ENCODE results near the gene TMED9.
"Not testable (repeated sequence)": the region's sequence is repeated elsewhere in the genome, so short reads cannot be mapped to it uniquely, and the experiment has no call there.

Gene TMED9

GRCh38 chr5:177610770-177611445 lies 18.9 kb downstream of the TMED9 start:
- H3K4me2 ChIP-seq (ENCODE audit: low read length), result no peak overlapping the region
- H4K20me1 ChIP-seq (ENCODE audit: insufficient read depth, low read length), result 0 out of 2 replicates have a peak, but pooled peaks cover 3% of the 10 kb centered on the region
- H2AFZ ChIP-seq (ENCODE audit: low read depth, low read length), result no peak overlapping the region
- no peak overlapping the region for H3K4me3 ChIP-seq (ENCODE audit: low read length)
- H3K27me3 ChIP-seq (ENCODE audit: low read depth, low read length), result no peaks in the 10 kb centered on the region
- no peaks in the 10 kb centered on the region for H3K79me2 ChIP-seq (ENCODE audit: low read length)
- no peaks in the 10 kb centered on the region for H3K4me1 ChIP-seq (ENCODE audit: low read length)
- H3K27ac ChIP-seq (ENCODE audit: low read length), result no peak overlapping the region
- TF ChIP-seq CTCF (IDR thresholded peaks at IDR 0.05; ENCODE audit: low read depth, low read length), result no peak
- no peak for TF ChIP-seq EZH2phosphoT487 (IDR thresholded peaks at IDR 0.05; ENCODE audit: low read depth)
- H3K9ac ChIP-seq (ENCODE audit: low read length), result no peak overlapping the region
- peaks cover 18% of the 10 kb centered on the region for H3K36me3 ChIP-seq (replicated peaks; ENCODE audit: low read depth, low read length)
- no peaks in the 10 kb centered on the region for H3K9me3 ChIP-seq (ENCODE audit: insufficient read depth, low read length)

GRCh38 chr5:177611446-177612214 lies 19.6 kb downstream of the TMED9 start:
- Histone ChIP-seq H3K27ac (ENCODE audit: low read length) (no peak overlapping the region), H2AFZ (ENCODE audit: low read depth, low read length) (no peak overlapping the region), H3K4me1 (ENCODE audit: low read length) (no peaks in the 10 kb centered on the region), H4K20me1 (ENCODE audit: insufficient read depth, low read length) (0 out of 2 replicates have a peak, but pooled peaks cover 3% of the 10 kb centered on the region), H3K4me3 (ENCODE audit: low read length) (no peak overlapping the region), H3K4me2 (ENCODE audit: low read length) (no peak overlapping the region), H3K79me2 (ENCODE audit: low read length) (no peaks in the 10 kb centered on the region), H3K27me3 (ENCODE audit: low read depth, low read length) (no peaks in the 10 kb centered on the region), H3K9me3 (ENCODE audit: insufficient read depth, low read length) (no peaks in the 10 kb centered on the region), H3K36me3 (replicated peaks; ENCODE audit: low read depth, low read length) (peaks cover 18% of the 10 kb centered on the region), H3K9ac (ENCODE audit: low read length) (no peak overlapping the region)
- no peak for TF ChIP-seq CTCF (IDR thresholded peaks at IDR 0.05; ENCODE audit: low read depth, low read length)
- TF ChIP-seq EZH2phosphoT487 (IDR thresholded peaks at IDR 0.05; ENCODE audit: low read depth), result no peak

GRCh38 chr5:177612215-177612673 lies 20.2 kb downstream of the TMED9 start:
- no peaks in the 10 kb centered on the region for H3K9me3 ChIP-seq (ENCODE audit: insufficient read depth, low read length)
- no peaks in the 10 kb centered on the region for H3K27me3 ChIP-seq (ENCODE audit: low read depth, low read length)
- H3K79me2 ChIP-seq (ENCODE audit: low read length), result no peaks in the 10 kb centered on the region
- H3K9ac ChIP-seq (ENCODE audit: low read length), result no peak overlapping the region
- H4K20me1 ChIP-seq (ENCODE audit: insufficient read depth, low read length), result no peaks in the 10 kb centered on the region
- no peak overlapping the region for H2AFZ ChIP-seq (ENCODE audit: low read depth, low read length)
- H3K4me1 ChIP-seq (ENCODE audit: low read length), result no peaks in the 10 kb centered on the region
- TF ChIP-seq CTCF (IDR thresholded peaks at IDR 0.05; ENCODE audit: low read depth, low read length), result no peak
- TF ChIP-seq EZH2phosphoT487 (IDR thresholded peaks at IDR 0.05; ENCODE audit: low read depth), result no peak
- H3K4me3 ChIP-seq (ENCODE audit: low read length), result no peak overlapping the region
- H3K4me2 ChIP-seq (ENCODE audit: low read length), result no peak overlapping the region
- peaks cover 18% of the 10 kb centered on the region for H3K36me3 ChIP-seq (replicated peaks; ENCODE audit: low read depth, low read length)
- no peak overlapping the region for H3K27ac ChIP-seq (ENCODE audit: low read length)

- Histone ChIP-seq H2AFZ (ENCODE audit: low read depth, low read length) (no peak overlapping the region), H3K79me2 (ENCODE audit: low read length) (no peaks in the 10 kb centered on the region), H3K36me3 (replicated peaks; ENCODE audit: low read depth, low read length) (peaks cover 19% of the 10 kb centered on the region), H3K27me3 (ENCODE audit: low read depth, low read length) (no peaks in the 10 kb centered on the region), H3K4me1 (ENCODE audit: low read length) (no peaks in the 10 kb centered on the region), H3K9ac (ENCODE audit: low read length) (no peak overlapping the region), H3K4me3 (ENCODE audit: low read length) (no peak overlapping the region), H3K4me2 (ENCODE audit: low read length) (no peak overlapping the region), H3K27ac (ENCODE audit: low read length) (no peak overlapping the region), H3K9me3 (ENCODE audit: insufficient read depth, low read length) (no peaks in the 10 kb centered on the region), H4K20me1 (ENCODE audit: insufficient read depth, low read length) (no peaks in the 10 kb centered on the region)
- TF ChIP-seq EZH2phosphoT487 (IDR thresholded peaks at IDR 0.05; ENCODE audit: low read depth), result no peak
- no peak for TF ChIP-seq CTCF (IDR thresholded peaks at IDR 0.05; ENCODE audit: low read depth, low read length)
Observed at GRCh38 chr5:177620560-177620959, 28.6 kb downstream of the TMED9 start.

GRCh38 chr5:177624172-177624571 lies 32.2 kb downstream of the TMED9 start:
- not testable (repeated sequence) for H3K4me2 ChIP-seq (ENCODE audit: low read length); H3K79me2 ChIP-seq (ENCODE audit: low read length); H2AFZ ChIP-seq (ENCODE audit: low read depth, low read length); H3K27me3 ChIP-seq (ENCODE audit: low read depth, low read length); H4K20me1 ChIP-seq (ENCODE audit: insufficient read depth, low read length); H3K9ac ChIP-seq (ENCODE audit: low read length); H3K9me3 ChIP-seq (ENCODE audit: insufficient read depth, low read length); H3K36me3 ChIP-seq (replicated peaks; ENCODE audit: low read depth, low read length); H3K27ac ChIP-seq (ENCODE audit: low read length); H3K4me3 ChIP-seq (ENCODE audit: low read length); H3K4me1 ChIP-seq (ENCODE audit: low read length)

GRCh38 chr5:177630186-177630585 lies 38.2 kb downstream of the TMED9 start:
- not testable (repeated sequence) for H3K36me3 ChIP-seq (replicated peaks; ENCODE audit: low read depth, low read length); H3K27me3 ChIP-seq (ENCODE audit: low read depth, low read length); H2AFZ ChIP-seq (ENCODE audit: low read depth, low read length); H3K9me3 ChIP-seq (ENCODE audit: insufficient read depth, low read length); H3K4me3 ChIP-seq (ENCODE audit: low read length); H3K9ac ChIP-seq (ENCODE audit: low read length); H4K20me1 ChIP-seq (ENCODE audit: insufficient read depth, low read length); H3K4me1 ChIP-seq (ENCODE audit: low read length); H3K79me2 ChIP-seq (ENCODE audit: low read length); H3K4me2 ChIP-seq (ENCODE audit: low read length); H3K27ac ChIP-seq (ENCODE audit: low read length)

All from OCI-LY3 (cell line).